ENCODE data around the gene DGKH. TPM values are rescaled to one million over a fixed set of nuclear protein-coding genes. Genes with fewer than 3 reads are reported as not detected.

DGKH gene
- total and polyA plus RNA-seq, 2 experiments from 2014 or later: 2.0 to 11.2 TPM

DNA sequence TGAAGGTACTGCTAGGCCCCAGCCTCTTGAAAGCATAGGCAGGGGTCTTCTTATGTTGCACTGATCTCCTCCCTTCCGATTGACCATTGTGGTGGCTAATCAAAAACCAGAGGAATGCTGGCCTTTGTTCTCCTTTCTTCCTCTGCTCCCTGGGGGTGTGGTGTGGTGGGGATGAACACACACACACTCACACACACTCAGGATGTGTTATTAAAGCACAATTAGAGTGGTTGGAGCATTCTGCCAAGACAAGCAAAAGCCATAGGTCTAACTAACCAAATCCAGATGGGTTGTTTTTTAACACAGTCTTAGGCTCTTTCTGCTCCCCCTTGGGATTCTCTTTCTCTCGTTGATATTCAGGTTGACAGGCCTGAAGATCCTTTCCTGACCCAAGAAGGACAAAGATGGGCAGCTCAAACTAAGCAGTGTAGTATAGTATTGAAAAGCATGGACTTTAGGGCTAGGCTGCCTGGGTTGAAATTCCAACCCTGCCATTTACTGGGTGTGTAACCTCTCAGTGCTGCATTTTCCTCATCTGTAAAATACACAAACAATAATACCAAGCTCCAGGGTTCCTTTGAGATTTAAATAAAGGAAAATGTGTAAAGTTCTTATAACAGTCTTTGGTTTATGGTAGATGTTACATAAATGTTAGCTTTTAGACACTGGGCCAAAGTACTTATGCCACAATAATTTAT, 25.5 kb upstream of the DGKH start:
- Histone ChIP-seq H3K9me3 (ENCODE audit: low read depth) (no peaks in the 10 kb centered on the region), H3K36me3 (no peaks in the 10 kb centered on the region), H3K27ac (no peak overlapping the region), H3K4me1 (ENCODE audit: low read depth) (no peaks in the 10 kb centered on the region), H3K4me3 (no peak overlapping the region), H3K27me3 (no peaks in the 10 kb centered on the region)
- TF ChIP-seq, protein P1, sequence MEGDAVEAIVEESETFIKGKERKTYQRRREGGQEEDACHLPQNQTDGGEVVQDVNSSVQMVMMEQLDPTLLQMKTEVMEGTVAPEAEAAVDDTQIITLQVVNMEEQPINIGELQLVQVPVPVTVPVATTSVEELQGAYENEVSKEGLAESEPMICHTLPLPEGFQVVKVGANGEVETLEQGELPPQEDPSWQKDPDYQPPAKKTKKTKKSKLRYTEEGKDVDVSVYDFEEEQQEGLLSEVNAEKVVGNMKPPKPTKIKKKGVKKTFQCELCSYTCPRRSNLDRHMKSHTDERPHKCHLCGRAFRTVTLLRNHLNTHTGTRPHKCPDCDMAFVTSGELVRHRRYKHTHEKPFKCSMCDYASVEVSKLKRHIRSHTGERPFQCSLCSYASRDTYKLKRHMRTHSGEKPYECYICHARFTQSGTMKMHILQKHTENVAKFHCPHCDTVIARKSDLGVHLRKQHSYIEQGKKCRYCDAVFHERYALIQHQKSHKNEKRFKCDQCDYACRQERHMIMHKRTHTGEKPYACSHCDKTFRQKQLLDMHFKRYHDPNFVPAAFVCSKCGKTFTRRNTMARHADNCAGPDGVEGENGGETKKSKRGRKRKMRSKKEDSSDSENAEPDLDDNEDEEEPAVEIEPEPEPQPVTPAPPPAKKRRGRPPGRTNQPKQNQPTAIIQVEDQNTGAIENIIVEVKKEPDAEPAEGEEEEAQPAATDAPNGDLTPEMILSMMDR (IDR thresholded peaks at IDR 0.05; ENCODE audit: low read depth, low read length): no peak
- DNase-seq (ENCODE audit: low read depth in 1 of 2, low spot score in 1 of 2): peak in 1 of 2 donors; percentile 42

DNA sequence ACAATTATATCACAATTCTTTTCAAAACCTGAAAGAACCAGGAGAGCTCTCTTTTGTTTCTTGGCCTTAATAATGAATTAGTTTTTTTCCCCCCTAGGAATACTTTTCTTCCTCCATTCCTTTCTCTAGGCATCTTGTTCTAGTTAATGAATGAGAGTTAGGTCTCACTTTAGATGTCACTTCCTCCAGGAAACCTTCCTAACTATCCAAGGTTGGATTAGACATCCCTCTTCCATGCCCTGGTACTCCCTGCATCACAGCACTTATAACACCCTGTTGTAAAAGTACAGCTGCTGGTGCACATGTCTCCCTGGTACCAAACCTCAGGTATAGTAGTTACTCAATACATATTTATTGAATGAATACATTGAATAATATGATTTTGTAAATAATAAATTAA, 21.2 kb upstream of the DGKH start:
- no peaks in the 10 kb centered on the region for H3K36me3 ChIP-seq
- DNase-seq (ENCODE audit: low read depth in 1 of 2, low spot score in 1 of 2): no peak
- H3K4me1 ChIP-seq (ENCODE audit: low read depth): no peaks in the 10 kb centered on the region
- TF ChIP-seq, protein P1 (IDR thresholded peaks at IDR 0.05; ENCODE audit: low read depth, low read length): no peak
- H3K4me3 ChIP-seq: no peak overlapping the region
- no peaks in the 10 kb centered on the region for H3K27me3 ChIP-seq
- no peaks in the 10 kb centered on the region for H3K9me3 ChIP-seq (ENCODE audit: low read depth)
- no peak overlapping the region for H3K27ac ChIP-seq

DNA sequence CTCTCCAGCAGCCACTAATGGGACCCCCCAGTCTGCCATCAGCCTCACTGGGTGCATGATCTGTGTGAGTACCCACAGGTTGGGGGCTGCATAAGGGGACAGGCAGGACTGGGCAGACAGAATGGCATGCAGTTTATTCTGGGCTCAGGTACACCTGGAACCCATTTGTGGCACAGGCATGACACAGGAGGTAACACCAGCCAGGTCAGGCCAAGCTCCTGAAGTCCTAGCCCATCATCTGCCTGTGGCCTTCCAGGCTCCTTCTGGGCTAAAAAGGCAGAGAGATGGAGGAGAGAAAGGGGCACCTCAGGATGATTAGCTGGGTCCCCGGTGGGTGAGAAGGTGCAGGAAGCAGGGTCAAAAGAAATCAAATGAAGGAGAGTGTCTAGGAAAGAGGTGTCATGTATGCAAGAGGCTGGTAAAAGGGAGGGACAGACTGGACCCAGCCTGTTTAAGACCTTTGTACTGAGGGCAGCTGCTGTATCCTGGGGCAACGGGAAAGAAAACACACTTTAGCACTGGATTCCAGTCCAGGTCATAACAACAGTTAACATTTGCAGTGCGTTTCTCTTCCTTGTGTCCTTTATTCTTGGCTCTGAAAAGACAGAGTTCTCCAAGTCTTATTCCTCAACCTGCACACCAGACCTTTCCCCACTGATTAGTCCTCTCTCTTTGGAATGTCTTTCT, 20.2 kb upstream of the DGKH start:
- no peak for DNase-seq (ENCODE audit: low read depth in 1 of 2, low spot score in 1 of 2)
- H3K27ac ChIP-seq: no peak overlapping the region
- no peaks in the 10 kb centered on the region for H3K4me1 ChIP-seq (ENCODE audit: low read depth)
- H3K9me3 ChIP-seq (ENCODE audit: low read depth): no peaks in the 10 kb centered on the region
- no peaks in the 10 kb centered on the region for H3K27me3 ChIP-seq
- no peaks in the 10 kb centered on the region for H3K36me3 ChIP-seq
- H3K4me3 ChIP-seq: no peak overlapping the region
- TF ChIP-seq, protein P1 (IDR thresholded peaks at IDR 0.05; ENCODE audit: low read depth, low read length): no peak

DNA sequence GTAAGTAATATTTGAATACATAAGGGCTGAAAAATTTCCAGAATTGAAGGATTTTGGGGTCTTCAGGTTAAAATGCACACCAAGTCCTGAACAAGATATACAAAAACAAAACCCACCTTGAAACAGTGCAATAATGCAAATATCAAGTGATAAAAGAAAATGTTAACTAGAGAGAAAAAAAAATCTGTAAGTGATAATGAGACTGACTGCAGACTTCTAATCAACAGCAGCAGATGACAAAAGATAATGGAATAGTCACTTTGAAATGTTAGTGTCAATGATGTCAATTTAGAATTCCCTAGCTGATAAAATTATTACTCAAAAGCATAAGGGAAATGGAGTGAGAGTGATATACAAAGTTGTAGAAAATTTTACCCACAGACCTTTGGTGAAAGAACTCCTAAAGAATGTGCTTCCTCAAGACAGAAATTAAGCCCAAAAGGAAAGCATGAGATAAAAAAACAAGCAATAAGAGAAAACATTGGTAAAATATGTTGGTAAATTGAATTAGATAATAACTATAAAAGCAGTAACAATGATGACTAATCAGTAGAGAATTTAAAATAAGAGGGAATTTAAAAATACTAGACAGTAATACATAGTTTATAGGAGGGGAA, 12.4 kb upstream of the DGKH start:
- no peak overlapping the region for H3K4me3 ChIP-seq
- H3K4me1 ChIP-seq (ENCODE audit: low read depth): no peaks in the 10 kb centered on the region
- no peak overlapping the region for H3K27ac ChIP-seq
- TF ChIP-seq, protein P1 (IDR thresholded peaks at IDR 0.05; ENCODE audit: low read depth, low read length): no peak
- no peaks in the 10 kb centered on the region for H3K36me3 ChIP-seq
- H3K9me3 ChIP-seq (ENCODE audit: low read depth): no peaks in the 10 kb centered on the region
- peaks cover 18% of the 10 kb centered on the region for H3K27me3 ChIP-seq
- DNase-seq (ENCODE audit: low read depth in 1 of 2, low spot score in 1 of 2): no peak

DNA sequence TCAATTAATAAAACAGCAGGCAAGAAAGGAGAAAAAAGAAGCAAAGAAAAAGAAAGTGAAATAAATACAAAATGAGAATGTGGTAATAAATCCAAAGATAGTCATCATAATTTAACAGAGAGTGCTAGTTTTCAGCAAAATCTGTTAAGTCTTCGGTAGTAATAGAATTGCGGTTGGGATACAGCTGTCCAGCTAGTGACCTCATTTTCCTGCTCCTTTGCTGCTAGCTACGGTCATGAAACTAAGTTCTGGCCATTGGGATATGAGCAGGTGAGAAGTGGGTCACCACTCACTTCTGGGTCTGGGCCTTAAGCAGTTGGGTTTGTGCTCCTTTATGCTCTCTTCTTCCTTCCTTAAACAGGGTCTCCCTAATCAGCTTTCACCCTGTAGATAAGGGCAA, 11.7 kb upstream of the DGKH start:
- Histone ChIP-seq H3K4me3 (no peak overlapping the region), H3K27ac (no peak overlapping the region), H3K36me3 (no peaks in the 10 kb centered on the region), H3K27me3 (peaks cover 18% of the 10 kb centered on the region), H3K9me3 (ENCODE audit: low read depth) (no peaks in the 10 kb centered on the region), H3K4me1 (ENCODE audit: low read depth) (no peaks in the 10 kb centered on the region)
- TF ChIP-seq, protein P1 (IDR thresholded peaks at IDR 0.05; ENCODE audit: low read depth, low read length): no peak
- DNase-seq (ENCODE audit: low read depth in 1 of 2, low spot score in 1 of 2): no peak
